Stimulated activated CD4-positive, alpha-beta T cell treated with anti-CD3 and anti-CD28 coated beads, TNF-alpha, amount 100 ng/mL, for 48 hours (primary cell): Measurements from ENCODE around the gene CIC.

ENCODE experiments used
- DNase-seq, 3 donors: peaks; one replicate each; pipeline ENCODE4 v3.0.0-alpha.2; 2020; ENCODE audit warnings: low read depth in 3 of 3

Gene CIC

DNA sequence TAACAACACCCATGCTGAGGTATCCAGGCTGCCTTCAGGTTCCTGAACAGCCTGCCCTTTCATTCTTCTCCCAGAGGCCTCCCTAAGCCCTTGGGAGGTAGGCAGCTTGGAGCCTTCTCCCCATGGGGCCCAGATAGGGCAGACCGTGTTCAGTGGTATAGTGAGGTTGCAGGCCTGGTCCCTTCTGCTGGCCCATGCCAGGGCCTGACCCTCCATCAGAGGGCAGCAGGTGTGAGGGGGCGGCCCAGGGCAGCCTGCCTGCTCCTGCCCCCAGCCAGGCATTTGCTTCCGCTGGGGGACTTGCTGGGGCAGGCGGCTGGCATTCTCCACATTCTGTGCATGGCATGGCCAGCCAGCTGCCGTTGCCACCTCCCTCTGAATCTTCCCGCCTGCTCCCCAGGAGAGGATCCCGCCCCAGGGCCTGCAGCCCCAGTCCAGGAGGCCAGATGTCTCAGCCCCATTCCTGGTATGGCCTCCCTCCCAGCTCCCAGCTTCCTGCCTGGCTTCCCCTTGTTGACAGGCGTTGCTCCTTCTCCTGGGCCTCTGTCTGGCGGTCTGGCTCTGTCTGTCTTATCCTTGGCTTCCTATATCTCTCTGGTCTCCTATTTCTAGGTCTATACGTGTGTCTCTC lies 8.9 kb downstream of the CIC start:
- DNase-seq = no peak

DNA sequence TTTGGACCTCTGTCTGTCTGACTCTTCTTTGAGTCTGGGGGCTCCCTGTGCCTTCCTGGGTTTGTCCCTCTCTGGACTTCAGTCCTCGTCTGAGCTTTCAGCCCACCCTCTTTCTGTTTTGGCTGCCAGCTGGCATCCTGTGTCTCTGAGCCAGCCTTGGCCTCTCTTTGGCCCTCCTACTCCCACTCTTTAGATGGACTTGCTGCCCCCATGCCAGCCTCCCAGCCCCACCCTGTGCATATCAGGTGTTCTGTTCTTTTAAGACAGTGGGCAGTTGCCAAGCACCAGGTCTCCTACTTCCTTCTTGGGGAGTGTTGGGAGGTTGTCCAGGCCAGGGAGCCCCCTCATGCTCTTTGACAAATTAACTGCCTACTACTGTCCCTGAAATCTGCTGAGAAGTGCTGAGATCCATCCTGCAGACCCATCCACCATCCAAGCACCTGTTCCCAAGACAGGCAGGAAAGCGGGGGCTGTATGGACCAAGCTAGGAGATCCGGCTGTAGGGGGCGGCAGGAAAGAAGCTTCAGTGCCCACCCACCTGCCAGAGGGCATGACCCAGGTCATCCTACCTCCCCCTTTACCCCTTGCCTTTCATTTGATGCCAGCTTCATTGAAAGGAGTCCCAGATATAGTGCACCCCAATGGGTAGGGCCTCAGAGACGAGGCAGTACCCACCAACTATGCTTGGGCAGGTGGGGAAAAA lies 9.6 kb downstream of the CIC start:
- no peak for DNase-seq

DNA sequence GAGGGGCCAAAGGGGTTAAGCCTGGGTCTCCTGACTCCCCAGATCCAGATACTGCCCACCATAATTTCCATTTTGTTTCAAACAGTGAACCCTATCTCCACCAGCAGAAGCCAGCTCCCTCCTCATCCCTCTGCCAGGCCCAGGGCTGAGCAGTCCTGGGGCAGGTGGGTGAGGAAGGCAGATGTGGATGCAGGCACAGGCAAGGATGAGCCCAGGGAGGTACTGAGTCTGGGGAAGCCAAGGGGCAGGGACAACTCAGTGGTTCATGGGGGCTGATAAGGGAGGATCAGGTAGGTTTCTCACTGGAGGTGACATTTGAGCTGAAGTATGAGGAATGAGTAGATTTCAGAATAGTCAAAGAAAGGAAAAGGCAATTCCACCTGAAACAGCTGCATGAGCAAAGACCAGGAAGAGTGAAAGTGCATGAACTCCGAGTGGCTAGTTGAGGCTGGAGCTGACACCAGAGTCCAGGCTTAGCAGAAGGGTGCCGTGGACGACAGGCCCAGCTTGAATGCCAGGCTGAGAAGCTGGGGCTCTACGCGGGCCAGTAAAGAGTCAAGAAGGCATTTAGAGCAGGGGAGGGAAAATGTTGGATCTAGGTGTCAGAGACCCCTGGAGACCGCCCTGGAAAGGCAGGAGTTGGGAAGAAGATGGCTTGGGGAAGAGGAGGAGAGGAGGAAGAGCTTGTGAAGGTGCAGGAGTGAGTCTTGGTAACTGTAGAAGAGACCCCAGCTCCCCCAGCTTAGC lies 10.3 kb downstream of the CIC start:
- no peak for DNase-seq

DNA sequence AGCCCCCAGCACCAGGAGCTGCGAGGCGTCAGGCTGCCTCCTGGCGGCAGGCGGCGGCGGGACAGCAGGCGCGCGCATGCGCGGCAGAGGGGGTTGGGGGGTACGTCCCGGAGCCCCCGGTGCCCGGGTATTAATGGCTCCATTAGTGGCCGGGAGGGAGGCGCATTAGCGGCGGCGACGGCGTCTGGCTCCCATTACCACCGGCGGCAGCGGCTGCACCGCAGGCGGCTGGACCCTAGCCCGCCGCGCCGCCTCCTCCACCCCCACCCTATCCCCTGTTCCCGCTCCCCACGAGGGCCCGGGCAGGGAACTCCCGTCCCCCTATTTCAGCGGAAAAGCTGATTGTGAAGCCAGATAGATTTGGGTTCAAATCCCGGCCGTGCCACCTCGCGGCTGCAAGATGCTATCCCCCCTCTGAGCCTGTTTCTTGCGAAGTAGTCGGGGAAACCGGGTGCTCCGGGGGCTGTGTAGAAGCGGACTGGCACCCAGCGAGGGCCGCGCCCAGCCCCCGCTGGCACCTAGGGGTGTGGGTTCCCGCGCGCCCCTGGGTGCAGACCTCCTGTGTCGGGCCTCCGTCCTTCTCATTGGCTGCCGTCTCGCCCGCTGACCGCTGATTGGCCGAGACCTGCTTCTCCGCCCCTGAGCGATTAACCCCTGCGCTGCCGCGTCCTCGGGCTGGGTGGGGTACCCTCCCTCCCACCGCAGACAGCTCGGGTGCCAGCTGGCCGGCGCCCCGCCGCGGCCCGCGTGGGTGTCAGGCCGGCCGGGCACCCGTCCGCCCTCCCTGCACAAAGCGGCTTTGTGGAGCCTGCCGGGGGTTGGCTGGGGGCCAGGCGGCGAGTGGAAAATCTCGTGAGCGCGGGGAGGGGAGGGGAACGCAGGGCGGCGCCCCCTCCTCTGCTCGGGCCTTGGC lies 11.1 kb downstream of the CIC start:
- DNase-seq = peak; percentile 78 to 87 (median 82)

DNA sequence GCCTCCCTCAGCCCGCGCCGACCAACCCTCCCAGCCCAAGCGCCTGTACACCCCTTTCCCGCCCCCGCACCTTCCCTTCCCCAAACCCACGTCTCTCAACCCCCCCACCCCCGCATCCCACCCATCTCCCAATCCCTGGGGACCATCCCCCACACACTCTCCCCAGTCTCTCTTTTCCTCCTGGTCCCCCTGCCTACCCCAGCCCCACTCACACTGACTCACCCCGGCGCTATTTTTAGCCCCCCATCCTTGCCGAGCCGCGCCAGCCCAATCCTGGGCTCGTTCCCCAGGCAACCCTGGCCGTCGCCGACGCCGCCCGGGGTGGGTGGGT lies 11.7 kb downstream of the CIC start:
- DNase-seq = no peak

DNA sequence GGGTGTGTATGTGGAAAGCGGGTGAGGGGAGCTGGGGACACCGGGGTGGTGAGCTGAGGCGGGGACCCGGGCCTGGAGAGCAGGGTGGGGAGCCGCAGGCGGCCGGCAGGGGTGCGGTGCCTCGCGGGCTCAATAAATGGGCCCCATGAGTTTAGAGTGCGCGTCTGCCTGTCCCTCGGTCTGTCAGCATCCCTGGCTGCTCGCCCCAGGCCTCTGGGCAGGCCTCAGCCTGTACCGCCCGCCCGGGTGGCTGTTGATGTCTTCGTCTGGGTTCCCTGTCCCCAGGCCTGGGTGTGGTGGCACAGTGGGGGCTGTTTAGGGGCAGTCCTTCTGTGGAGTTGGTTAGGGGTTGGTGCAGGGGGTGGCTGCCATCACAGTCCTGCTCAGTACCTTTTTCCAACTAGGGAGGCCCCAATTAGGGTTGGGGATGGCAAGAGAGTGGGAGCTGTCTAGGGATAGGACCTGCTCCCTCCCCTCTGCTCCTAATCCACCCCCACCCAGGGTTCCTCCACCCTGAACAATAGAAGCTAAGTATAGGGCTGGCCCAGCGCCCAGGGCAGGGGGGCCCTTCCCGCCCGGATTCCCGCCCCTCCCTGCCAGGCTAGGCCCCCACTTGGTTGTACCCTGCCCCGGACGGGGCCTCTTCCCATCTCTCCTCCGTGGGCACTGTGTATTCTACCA lies 12.2 kb downstream of the CIC start:
- DNase-seq = no peak

DNA sequence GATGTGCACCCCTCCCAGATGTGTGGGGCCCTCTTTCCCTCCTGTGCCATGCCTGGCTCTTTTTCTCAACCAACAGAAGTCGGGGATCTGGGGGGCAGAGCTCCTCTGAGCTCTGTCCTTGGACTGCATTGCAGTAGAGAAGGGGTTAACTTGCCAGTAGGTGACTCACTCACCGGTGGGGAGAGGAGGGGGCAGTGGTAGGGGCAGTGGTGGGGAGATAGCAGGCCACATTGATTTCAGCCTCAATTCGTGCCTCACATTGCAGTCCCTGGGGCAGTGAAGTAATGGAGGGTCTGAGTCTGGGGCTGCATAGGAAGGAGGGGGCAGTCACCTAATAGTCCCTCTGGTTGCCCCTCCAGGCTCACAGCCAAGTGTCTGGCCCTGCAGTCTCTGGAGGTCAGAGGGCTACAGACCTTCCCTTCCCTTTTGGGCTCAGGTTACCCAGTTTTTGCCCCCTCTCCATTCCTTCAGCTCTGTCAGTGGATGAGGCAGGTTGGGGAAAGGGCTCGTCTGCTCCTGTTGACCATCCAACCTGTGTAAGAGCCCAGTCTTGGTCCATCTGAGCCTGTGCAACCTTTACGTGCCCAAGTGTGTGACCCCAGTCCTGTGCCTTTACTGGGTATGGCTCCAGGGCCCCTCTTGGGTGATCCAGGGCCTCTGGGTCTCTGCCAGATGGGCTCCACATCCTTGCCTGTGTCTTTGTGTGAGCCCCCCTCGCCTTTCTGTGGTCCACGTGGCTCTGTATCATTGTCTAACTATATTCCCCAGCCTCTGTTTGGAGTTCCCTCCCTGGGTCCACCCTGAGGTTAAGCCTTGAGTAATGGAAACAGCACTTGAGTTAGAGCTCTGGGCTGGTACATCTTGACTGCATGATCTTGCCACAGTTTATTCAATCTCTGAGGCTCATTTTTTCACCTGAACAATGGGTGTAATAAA lies 13.0 kb downstream of the CIC start:
- no peak for DNase-seq

DNA sequence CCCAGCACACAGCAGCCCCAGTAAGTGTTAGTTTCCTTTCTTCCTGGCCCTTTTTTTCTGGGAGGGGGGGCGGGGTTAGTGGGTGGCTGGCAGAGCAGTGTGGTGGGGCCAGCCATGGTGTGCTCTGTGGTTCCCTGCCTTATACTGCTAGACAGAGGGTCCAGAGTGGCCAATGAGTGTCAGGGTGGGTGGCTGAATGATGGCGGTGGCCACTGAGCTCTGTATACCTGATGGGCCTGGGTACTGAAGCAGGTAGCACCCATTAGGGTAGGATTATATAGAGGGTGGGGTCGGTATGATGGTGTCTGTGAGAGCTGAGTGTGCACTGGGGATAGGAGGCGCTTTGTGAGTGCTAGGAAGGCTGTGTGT lies 13.8 kb downstream of the CIC start:
- DNase-seq = no peak

DNA sequence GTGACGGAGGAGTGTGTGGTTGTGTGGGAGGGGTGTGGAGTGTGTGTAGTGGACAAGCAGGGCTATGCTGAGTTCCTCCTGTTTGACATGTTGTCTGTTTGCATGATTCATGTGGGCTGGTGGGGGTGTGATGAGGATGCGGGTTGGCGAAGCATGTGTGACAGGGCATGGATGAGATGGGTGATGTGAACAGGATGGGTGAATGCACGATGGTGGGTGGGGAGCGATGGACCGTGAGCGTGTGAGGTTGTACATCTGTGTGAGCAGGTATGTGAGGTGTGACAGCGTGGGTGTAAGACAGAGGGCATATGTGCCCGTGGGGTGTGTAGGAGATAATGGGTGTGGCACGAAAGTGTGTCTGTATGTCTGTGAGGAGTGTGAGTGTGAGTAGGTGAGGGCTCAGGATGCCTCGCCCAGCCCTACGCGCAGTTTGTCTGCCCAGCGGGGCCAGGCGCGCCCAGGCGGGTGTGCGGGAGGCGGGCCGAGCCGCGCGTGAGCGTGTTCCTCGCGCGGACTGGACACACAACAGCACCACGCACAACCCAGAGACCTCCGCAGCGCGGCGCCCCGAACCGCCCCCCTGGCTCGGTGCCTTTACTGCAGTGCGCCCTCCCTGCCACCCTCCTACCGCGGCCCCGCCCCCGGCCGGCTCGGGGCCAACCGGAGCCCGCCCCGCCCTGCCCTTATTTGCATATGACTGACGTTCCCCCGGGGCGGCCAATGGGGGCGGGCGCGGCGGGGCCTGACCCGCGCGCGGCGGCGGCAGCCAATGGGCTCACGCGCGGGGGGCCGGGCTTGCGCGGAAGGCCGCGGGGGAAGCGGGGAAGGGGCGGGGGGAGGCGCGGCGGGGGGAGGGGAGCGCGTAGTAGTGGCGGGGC lies 14.4 kb downstream of the CIC start:
- peak; percentile 90 to 98 (median 92) for DNase-seq

DNA sequence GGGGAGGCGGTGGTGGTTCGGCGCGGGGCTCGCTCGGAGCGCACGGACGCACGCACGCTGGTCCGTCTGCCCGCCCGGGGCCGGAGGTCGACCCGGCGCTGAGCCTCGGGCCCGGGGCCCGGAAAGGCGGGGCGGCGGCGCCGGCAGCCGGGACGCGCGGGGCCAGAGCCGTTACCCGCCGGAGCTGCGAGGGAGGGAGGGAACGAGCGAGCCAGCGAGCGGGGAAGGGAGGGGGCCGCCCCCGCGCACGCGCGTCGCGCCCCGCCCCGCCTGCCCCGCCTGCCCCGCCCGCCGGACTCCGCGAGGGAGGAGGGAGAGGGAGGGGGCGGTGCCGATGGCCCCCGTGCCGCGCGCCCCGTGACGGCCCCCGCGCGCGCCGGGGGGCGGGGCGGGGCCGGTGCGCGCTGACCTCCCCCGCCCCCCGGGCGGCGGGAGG lies 15.0 kb downstream of the CIC start:
- peak; percentile 55 to 75 (median 68) for DNase-seq

DNA sequence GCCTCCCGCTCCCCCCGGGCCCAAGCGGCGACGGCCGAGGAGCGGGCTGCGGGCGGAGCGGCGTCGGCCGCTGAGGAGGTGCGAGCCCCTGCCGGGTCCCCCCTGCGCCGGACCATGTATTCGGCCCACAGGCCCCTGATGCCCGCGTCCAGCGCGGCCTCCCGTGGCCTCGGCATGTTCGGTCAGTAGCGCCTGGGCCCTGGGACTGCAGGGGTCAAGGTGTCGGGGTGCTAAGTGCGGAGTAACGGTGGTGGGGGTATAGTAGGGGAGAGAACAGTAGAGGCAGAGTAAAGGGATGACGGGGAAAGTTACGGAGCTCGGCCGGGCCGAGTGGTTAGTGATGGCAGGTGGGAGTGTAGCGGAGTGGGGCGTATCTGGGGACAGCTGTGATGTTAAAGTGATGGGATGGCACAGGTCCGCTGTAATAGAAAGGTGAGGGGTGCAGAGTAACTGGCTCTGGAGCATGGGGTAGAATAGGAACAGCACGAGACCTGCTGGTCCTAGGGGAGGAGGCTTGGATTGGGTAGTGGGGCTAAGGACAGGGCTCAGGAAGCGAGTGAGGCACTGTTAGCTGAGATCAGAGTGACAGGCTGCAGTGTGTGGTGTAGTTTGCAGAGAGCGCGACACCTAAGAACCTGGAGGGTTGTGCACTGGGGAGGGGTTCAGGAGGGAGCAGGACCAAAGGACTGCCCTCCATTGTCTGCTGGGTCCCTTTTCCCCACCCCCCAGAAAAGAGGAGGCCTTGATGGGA lies 15.7 kb downstream of the CIC start:
- DNase-seq = no peak

DNA sequence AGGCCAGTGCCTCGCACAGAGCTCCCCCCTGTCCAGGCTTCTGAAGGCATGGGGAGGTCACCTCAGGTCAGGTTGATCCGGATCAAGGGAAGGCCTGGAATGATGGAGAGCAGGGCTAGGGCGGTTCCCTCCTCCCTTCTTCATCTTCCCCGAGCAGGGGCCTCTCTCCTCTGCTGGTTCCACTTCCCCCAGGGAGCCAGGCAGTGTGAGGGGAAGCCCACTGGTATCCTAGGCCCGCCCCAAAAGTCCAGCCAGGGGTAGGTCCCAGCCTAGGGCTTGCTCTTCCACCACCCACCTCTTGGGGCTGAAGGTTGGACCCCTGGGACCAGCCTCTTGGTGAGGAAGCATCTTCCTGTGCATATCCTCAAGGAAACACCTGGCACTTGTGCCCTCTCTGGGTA lies 16.5 kb downstream of the CIC start:
- no peak for DNase-seq

DNA sequence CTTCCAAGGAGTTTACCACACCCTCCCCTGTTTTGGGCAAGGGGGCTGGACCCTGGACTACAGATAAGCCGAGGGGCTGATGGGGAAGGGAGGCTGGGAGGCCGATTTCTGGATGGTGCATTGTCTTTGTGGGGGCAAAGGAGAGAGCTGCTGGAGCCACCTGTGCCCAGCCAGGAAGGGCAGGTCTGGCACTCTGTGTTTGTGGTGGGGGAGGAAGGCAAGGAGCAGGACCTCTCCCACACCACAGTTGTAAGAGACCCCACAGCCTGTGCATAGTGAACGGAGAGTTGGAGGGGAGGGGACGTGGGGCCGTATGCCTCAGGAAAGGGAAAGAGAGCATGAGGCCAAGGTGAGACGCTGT lies 16.9 kb downstream of the CIC start:
- no peak for DNase-seq

DNA sequence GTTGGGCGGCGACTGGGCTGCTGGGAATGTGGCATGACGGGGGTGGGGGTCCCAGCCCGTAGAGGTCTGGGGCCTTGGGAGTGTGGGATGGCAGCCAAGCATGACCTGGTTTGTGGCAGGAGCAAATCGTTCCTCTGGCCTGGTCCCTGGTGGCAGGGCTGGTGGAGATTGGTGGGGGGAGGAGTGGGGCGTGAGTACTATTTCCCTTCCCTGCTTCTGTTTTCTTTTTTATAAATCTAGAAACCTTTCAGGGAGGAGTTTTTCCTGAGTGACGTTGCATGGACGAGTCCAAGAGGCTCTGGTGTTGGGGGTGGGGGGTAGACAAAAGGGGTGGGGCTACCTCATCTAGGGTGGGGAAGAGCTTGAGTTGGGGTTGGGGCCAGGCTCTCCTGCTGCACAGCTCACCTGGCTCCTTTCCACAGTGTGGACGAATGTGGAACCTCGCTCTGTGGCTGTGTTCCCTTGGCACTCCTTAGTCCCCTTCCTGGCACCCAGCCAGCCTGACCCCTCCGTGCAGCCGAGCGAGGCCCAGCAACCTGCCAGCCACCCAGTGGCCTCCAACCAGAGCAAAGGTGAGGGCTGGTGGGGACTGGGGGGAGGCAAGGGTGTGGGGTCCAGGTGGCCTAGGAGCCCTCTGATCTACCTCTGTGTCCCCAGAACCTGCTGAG lies 17.4 kb downstream of the CIC start:
- DNase-seq = no peak

DNA sequence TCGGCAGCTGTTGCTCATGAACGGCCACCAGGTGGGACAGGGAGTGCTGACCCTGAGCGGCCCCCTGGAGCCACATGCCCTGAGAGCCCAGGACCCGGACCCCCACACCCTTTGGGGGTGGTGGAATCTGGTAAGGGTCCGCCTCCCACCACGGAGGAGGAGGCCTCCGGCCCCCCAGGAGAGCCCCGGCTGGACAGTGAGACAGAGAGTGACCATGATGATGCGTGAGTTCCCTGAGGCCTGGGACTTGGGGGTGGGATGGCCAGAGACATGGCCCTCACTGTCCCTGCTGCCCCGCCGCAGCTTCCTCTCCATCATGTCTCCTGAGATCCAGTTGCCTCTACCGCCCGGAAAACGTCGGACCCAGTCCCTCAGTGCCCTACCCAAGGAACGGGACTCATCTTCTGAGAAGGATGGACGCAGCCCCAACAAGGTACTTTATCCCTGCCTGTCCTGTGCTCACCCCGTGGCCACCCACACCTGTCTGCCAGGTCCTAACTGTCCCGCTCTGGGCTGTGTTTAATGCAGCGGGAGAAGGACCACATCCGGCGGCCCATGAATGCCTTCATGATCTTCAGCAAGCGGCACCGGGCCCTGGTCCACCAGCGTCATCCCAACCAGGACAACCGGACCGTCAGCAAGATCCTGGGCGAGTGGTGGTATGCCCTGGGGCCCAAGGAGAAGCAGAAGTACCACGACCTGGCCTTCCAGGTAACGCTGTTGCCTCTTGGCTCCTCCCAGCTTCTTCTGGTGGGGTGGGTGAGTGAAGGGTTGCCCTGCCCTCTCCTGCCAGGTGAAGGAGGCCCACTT lies 18.2 kb downstream of the CIC start:
- DNase-seq = no peak

DNA sequence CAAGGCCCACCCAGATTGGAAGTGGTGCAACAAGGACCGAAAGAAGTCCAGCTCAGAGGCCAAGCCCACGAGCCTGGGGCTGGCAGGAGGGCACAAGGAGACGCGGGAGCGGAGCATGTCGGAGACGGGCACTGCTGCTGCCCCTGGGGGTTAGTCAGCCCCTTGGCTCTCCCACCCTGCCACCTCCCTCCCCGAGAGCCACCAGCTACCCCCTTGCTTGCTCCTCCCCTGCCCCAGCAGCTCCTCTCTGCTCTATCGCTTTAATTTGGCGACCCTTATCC lies 18.7 kb downstream of the CIC start:
- no peak for DNase-seq

DNA sequence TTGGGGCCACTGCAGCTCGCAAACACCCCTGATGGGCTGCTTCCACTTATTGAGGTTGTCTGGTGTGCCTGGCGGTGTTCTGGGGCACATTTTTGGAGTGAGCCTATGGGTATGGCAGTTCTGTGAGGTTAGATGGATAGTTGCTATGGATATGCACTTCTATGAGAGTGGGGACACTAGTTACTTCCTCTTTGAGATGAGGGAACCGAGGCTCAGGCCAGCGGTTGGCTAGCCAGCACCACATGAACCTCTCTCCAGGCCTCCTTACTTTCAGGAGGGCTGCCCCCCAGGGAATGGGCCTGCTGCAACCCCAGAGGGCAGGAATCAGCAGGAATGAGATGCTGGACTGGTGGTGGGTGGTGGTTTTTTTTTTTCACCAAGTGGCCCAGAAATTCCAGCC lies 19.3 kb downstream of the CIC start:
- no peak for DNase-seq
